ENCODE measurements around the gene MMAB.

DNA sequence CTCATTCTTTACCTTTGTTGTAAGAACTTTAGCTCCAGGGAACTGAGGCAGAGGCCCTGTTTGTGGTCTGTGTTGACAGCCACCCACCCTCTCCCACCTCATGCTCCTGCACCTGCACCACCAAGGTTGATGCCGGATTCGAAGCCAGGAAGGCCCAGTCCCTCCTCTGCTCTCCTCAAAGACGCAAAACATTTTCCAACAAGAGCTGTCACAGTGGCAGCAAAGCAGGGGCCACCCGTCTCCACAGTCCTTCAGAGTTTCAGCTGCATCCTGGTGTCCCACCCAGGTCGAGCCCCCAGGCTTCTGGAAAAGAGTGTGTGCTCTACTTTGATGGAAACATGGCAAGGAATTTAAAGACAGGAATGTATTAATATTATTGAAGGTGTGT lies 37.4 kb downstream of the MMAB start:
- TF ChIP-seq, protein P1, sequence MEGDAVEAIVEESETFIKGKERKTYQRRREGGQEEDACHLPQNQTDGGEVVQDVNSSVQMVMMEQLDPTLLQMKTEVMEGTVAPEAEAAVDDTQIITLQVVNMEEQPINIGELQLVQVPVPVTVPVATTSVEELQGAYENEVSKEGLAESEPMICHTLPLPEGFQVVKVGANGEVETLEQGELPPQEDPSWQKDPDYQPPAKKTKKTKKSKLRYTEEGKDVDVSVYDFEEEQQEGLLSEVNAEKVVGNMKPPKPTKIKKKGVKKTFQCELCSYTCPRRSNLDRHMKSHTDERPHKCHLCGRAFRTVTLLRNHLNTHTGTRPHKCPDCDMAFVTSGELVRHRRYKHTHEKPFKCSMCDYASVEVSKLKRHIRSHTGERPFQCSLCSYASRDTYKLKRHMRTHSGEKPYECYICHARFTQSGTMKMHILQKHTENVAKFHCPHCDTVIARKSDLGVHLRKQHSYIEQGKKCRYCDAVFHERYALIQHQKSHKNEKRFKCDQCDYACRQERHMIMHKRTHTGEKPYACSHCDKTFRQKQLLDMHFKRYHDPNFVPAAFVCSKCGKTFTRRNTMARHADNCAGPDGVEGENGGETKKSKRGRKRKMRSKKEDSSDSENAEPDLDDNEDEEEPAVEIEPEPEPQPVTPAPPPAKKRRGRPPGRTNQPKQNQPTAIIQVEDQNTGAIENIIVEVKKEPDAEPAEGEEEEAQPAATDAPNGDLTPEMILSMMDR (IDR thresholded peaks at IDR 0.05 in 4 of 5, conservative IDR thresholded peaks at IDR 0.05 in 1 of 5), result no peak
- TF ChIP-seq POLR2A (IDR thresholded peaks at IDR 0.05), result no peak
